HuH-7.5 (cell line): ENCODE results near the gene ARF6.
"Not testable (repeated sequence)": the region's sequence is repeated elsewhere in the genome, so short reads cannot be mapped to it uniquely, and the experiment has no call there.

ENCODE experiments used
- DNase-seq: peaks from one replicate; pipeline ENCODE4 v3.0.0; 2011; ENCODE audit warnings: low spot score

ARF6 gene

DNA sequence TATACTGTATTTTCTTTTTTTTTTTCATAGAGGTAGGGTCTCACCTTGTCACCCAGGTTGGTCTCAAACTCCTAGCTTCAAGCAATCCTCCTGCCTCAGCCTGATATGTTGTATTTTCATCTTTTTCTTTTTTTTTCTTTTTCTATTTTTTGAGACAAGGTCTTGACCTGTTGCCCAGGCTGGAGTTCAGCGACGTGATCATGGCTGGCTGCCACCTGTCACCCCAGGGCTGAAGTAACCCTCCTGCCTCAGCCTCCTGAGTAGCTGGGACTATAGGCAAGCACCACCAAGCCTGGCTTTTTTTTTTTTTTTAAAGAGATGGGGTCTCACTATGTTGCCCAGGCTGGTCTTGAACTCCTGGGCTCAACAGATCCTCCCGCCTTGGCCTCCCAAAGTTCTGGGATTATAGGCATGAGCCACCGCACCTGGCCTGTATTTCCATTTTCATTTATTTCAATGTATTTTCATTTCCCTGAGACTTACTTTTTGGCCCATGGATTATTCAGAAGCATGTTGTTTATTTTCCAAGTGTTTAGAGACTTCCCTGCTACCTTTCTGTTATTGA, 16.2 kb upstream of the ARF6 start:
- DNase-seq = no peak

GRCh38 chr14:49879646-49880204, 13.2 kb upstream of the ARF6 start:
- DNase-seq = no peak

GRCh38 chr14:49880267-49881064, 12.4 kb upstream of the ARF6 start:
- no peak for DNase-seq

DNA sequence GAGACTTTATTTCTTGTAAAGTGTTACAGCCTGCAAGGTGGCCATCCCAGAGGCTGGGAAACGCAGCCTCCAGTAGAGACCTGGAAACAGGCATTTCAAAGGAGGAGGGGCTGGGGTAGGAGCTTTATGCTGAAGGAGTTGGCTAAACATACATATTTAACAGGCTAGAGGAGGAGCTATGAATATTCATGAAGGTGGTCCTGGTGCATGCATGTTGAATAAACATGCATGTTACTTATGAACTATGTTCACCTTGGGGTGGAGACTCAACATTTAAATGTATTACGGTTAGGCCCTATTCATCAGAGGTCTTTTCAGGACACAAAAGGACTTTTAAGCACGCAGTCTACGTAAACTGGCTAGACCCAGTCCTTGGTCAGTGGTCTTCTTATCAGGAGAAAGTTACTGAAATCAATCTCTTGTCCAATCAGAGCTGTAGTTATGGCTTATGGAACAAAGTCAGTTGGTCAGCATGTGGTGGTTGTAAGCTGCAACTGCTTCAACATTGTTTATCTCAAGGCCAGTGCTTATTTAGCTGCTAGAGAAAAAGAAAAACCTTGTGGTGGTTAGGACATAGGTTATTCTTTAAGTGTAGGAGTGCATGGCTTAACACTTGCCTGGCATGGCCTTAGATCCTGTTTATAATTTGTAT, 11.4 kb upstream of the ARF6 start:
- no peak for DNase-seq

DNA sequence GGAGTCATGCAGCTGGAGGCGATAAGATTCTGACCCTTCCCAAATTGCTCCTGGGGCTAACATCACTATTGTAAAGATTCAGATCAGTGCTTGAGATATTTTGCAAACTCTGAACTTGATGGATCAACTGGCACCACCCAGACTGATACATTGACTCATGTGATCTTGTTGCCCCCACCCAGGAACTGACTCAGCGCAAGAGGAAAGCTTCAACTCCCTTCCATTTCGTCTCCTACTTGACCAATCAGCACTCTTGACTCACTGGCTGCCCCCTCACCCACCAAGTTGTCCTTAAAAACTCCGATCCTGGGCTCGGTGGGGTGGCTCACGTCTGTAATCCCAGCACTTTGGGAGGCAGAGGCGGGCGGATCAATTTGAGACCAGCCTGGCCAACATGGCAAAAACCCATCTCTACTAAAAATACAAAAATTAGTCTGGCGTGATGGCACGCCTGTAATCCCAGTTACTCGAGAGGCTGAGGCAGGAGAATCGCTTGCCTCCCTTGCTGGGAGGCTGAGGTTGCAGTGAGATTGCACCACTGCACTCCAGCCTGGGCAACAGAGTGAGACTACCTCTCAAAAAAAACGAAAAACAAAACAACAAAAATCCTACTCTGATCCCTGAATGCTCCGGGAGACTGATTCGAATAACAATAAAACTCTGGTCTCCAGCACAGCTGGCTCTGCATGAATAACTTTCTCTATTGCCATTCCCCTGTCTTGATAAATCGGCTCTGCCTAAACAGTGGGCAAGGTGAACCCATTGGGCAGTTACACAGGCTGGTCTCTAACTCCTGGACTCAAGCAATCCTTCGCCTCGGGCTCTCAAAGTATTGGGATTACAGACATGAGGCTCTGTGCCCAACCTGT, 9.8 kb upstream of the ARF6 start:
- no peak for DNase-seq

GRCh38 chr14:49886523-49886922, 6.4 kb upstream of the ARF6 start:
- no peak for DNase-seq

DNA sequence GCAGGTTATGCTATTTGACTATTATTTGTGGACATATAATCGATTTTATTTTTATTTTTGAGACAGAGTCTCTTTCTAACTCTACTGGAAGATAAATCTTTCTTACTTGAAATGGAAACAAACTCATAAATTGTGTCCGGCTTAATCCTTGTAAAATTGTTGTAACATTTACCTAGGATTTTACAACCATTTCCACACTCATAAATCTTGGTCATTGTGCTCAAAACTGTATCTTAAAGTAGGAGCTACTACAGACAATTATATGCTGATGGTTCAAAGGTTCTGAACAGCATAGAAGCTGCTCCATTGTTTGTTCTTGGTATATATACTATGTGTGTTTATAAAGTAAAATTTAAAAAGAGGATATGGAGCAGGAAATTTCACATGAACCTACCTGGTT, 4.6 kb upstream of the ARF6 start:
- no peak for DNase-seq

GRCh38 chr14:49892301-49892635, 614 bp upstream of the ARF6 start:
- peak; percentile 53 for DNase-seq

- no peak for DNase-seq
These were observed 679 bp downstream of the ARF6 start for GRCh38 chr14:49893309-49894213.

- DNase-seq = not testable (repeated sequence)
These were observed 1.6 kb downstream of the ARF6 start for GRCh38 chr14:49894214-49895107.

DNA sequence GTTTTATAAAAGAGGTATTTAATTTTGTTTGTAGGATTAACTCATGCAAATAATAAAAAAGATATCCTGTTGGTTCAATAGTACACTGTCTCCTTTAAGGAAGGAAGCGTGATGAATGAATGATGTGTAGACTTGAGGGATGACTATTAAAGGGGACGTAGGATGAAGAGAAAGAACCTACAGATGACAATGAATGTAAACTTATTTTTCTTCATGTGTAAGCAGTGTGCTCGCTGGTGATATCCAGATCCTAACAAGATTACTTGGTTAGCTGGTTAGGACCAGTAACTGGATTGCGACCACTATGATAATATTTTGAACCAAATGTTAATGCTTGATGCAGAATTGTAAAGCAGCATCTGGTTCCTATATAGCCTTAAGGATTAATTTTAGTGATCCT, 2.6 kb downstream of the ARF6 start:
- no peak for DNase-seq

DNA sequence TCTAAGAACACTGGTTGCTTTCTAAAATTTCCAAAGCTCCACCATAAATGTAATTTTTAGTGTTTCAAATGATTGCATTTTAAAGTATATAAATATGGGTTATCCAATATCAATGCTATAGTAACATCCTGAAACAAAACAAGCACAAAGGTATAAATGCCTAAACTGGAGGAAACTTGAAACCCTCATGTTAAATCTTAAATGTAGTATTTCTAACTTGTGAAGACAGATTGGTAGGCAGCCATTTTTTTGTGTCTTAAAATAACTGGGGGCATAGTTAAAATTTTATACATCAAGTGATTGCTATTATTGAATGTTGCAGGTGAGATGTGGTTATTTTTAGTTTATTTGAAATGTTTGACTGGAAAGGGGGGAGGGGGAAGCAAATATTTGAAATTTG, 3.4 kb downstream of the ARF6 start:
- DNase-seq = not testable (repeated sequence)

DNA sequence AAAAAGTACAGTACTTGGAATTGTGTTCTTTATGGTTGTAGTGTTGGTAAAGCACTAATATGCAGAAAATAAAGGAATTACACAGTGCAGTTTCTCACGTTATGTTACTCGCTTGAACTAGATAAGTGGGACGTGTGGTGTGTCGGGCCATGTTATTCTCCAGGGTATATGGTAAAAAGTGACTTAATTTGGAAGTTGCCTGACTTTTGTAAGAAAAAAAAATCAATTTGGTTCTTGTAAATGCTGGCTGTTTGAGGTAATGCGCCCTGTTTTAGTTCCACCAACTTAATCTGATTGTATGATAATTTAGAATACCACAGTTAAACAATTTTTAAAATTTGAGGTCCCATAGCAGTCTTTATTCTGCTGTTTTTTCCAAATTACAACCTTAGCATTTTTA, 4.1 kb downstream of the ARF6 start:
- no peak for DNase-seq

DNA sequence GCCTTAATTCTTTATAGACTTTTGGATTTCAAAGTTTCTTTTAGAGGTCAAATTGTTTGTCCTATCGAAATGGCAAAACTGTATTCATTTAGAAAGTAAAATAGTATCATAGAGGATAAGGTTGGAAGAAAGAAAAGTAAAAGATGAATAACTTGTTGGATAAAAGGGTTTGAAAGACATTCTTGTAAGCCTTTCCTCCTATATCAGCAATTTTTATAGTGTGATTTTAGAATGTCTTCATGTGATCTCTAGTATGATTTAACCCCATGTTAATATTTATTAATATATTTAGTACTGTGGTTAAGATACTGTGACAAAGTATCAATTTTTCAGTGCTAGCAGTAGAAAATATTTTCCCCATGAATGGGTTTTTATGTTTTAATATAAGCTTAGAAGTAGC, 4.5 kb downstream of the ARF6 start:
- DNase-seq = no peak

GRCh38 chr14:49897965-49898364, 5.1 kb downstream of the ARF6 start:
- DNase-seq = no peak

GRCh38 chr14:49898485-49898884, 5.6 kb downstream of the ARF6 start:
- DNase-seq = no peak

DNA sequence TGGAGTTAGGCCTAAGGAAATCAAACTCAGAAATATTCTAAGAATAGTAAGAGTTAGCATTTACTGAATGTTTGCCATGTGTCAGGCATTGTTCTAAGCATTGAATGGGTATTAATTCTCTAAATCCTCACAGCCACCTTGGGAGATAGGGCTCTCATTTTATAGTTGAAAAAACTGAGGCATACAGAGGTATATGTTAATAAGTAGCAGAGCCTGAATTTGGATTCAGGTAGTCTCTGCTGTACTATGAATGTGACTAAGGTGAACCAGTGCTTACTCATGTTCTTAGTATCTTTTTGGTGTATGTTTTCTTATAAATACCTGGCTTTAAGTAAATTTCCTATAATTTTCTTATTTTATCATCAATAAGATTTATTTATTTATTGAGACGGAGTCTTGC, 8.1 kb downstream of the ARF6 start:
- no peak for DNase-seq

GRCh38 chr14:49902679-49903246, 9.9 kb downstream of the ARF6 start:
- DNase-seq = not testable (repeated sequence)

DNA sequence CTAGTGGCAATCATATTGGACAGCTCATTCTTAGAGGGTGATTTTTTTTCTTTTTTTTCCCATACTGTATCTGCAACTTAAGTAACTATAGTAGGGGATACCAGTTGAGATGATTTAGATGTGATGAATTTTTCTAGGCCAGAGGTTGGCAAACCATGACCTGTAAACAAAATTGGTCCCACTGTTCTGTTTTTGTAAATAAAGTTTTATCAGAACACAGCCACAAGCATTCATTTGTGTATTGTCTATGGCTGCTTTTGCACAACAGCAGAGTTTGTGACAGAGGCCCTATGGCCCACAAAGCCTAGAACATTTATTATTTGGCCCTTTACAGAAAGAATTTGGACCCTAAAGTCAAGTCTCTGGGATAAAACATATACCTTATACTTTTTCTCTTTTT, 11.4 kb downstream of the ARF6 start:
- DNase-seq = no peak

GRCh38 chr14:49905989-49906388, 13.1 kb downstream of the ARF6 start:
- no peak for DNase-seq
